ENCODE data around the gene IP6K3.

DNA sequence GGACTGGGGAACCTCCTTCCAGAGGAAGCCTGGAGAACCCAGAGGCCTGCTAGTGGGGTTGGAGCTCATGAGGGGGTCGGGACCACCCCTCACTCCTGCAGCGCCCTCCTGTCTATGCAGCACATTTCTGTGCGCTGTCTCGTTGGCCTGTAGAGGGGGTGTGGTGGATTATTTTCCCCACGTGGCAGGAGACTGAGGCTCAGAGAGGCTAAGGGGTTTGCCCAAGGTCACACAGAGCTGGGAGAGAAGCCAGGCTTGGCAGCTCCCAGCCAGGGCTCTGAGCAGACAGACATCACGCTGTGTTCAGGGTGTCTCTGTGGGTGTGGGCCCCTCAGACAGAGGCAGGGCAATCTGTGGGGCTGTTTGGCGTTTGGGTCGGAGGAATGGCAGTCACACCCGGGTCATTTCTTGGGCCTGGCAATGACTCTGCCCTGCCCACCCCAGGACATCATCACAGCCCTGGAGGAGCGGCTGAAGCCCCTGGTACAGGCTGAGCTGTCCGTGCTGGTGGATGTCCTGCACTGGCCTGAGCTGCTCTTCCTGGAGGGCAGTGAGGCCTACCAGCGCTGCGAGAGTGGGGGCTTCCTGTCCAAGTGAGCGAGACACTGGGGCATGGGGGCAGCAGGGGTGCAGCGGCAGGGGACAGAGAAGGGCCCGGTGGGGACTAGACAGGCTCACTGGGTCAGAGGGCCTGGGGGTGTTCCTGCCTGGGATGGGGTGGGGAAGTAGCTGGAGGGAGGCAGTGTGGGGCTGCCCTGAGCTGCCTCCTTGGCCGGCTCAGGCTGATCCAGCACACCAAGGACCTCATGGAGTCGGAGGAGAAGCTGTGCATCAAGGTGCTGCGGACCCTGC is 62.9 kb downstream of the IP6K3 start:
- TF ChIP-seq, protein P1, sequence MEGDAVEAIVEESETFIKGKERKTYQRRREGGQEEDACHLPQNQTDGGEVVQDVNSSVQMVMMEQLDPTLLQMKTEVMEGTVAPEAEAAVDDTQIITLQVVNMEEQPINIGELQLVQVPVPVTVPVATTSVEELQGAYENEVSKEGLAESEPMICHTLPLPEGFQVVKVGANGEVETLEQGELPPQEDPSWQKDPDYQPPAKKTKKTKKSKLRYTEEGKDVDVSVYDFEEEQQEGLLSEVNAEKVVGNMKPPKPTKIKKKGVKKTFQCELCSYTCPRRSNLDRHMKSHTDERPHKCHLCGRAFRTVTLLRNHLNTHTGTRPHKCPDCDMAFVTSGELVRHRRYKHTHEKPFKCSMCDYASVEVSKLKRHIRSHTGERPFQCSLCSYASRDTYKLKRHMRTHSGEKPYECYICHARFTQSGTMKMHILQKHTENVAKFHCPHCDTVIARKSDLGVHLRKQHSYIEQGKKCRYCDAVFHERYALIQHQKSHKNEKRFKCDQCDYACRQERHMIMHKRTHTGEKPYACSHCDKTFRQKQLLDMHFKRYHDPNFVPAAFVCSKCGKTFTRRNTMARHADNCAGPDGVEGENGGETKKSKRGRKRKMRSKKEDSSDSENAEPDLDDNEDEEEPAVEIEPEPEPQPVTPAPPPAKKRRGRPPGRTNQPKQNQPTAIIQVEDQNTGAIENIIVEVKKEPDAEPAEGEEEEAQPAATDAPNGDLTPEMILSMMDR (optimal IDR thresholded peaks at IDR 0.05 in 1 of 3, IDR thresholded peaks at IDR 0.05 in 1 of 3, conservative IDR thresholded peaks at IDR 0.05 in 1 of 3; ENCODE audit: extremely low read depth in 1 of 3, insufficient read depth in 2 of 3, low read length in 3 of 3) = no peak
- TF ChIP-seq EZH2 (IDR thresholded peaks at IDR 0.05; ENCODE audit: low read length) = no peak

All from keratinocyte (primary cell).